A204.1 (cell line): Measurements from ENCODE around the gene MTA2.
A peak's percentile ranks its signal among the peaks of the same experiment; 100 is the strongest.

ENCODE experiments used
- FAIRE-seq: peaks from 2 replicates; lab custom pipeline; 2012; peaks lifted over from hg19 to GRCh38; lab: Jason Lieb, UNC

The MTA2 gene

GRCh38 chr11:62612366-62613290, 11.0 kb upstream of the MTA2 start, which contains the start of the genes EML3 and ROM1:
TSS of gene EML3 (minus strand) at chr11:62612775. CDS start at chr11:62612457, 318 bp downstream.
TSS of gene ROM1 (plus strand) at chr11:62613257. CDS start at chr11:62613282, 25 bp downstream.
- FAIRE-seq, result no peak

GRCh38 chr11:62611705-62612365, 10.2 kb upstream of the MTA2 start:
- no peak for FAIRE-seq

DNA sequence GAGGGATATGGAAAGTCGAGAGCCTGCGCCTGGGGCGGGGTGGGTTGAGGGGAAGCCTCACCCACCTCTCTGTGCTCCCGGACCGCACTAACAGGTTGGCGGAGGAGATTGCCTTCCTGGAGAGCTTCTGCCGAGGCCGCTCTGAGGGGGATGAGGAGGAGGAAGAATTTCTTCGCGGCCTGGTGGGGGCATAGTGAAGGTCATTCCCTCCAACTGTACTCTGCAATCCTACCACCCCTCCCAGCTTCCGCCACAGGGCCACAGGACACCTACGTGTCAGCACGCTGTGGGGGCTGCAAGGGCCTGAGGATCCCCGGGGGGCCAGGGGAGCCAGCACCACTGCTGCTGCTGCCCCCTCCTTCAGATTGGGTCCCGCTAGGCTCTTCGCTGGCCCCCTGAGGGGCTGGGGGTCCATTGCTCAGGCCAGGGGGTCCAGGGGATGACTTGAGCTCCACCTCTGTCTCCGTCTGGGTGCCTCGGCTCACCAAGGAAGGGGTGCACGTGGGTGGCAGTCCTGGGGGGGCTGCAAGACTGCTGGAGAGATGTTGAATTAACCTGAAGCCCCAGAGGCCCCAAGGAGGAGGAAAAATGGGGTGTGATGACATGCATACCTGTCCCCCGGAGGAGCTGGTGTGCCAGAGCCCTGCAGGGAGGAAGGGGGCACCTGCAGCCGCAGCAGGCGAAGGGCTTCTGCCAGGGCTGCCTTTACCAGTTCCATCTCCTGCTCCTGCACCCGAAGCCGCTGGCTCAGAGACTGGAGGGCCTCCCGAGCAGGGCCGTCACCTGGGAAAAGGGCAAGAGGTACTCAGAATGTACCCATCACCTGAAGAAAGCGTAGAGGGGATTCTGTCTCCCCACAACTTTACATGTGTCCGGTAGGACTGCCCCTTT, 9.4 kb upstream of the MTA2 start:
- FAIRE-seq, result no peak

DNA sequence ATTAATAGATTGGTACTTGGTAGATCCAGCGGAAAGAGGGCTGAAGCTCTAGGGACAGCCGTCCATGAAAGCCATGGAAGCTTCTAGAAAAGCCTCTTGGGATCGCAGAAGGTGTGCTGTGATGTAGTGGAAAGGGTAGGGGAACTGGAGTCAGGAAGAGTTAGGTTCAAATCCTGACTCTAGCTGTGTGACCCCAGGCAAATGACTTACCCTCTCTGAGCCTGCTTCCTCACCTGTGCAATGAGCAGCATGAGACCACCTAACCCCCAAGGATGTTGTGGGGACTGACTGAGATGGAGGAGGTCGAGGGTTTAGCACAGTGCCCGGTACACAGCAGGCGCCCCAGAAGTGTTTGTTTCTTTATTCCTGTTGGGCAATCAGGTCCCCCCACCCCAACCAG, 8.7 kb upstream of the MTA2 start:
- FAIRE-seq, result no peak

GRCh38 chr11:62608776-62609175, 7.1 kb upstream of the MTA2 start:
- FAIRE-seq, result no peak

- no peak for FAIRE-seq
These were observed 6.0 kb upstream of the MTA2 start for GRCh38 chr11:62607714-62608113.

DNA sequence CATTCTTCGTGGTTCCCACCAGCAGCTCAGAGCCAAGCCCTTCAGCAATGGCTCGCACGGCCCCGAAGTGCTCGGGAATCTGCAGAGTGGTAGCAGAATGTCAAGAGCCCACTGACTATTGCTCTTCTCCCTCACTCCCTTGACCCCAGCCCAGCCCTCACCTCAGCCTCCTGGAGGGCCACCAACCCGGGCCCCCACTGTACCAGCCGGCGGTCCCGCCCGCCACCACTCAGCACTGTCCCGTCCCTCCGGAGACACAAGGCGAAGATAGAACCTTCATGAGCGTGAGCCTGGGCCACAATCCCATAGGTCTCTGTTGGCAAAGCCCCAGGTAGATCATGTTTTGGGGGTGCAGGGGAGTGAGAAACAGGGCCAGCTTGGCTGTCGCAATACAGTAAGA, 4.2 kb upstream of the MTA2 start:
- no peak for FAIRE-seq

DNA sequence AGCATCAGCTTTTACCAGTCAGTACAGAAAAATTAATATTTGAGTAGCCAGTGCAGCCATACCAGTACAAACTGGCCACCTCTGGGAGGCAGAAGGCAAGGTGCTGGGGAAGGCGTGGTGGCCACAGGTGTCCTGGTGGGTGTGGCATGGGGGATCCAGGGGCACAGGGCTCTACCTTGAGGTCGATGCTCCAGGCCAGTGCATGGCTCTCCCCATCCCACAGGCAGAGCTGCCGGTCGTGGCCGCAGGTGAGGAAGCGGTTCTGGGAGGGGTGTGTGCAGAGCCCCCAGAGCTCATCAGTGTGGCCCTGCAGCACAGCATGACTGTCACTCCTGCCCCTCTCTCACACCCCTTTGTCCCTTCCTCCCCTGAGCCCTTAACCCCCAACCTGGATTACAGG, 3.8 kb upstream of the MTA2 start:
- FAIRE-seq, result no peak

DNA sequence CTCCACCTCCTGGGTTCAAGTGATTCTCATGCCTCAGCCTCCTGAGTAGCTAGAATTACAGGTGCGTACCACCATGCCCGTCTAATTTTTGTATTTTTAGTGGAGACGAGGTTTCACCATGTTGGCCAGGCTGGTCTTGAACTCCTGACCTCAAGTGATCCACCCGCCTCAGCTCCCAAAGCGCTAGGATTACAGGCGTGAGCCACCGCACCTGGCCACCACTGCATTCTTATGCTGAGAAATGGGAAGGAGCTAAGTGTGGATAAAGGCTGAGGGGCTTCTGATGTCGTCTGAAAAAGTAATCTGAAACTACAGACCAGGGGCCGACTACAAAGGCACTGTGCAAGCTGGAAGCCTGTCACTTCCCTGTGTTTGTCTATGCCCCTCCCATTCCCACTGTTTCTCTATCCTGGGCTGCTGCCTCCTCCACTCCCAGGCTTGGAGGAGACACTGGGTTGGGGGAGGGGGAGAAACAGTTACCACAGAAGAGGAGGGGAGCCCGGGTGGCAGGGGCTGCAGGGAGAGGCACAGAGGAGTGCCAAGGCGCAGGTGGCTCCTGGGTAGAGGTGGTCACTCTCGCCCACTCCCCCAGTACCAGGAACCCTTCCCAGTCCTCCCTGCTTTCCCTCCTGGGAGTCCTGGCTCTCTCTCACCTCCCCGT, 2.9 kb upstream of the MTA2 start:
- FAIRE-seq, result no peak

DNA sequence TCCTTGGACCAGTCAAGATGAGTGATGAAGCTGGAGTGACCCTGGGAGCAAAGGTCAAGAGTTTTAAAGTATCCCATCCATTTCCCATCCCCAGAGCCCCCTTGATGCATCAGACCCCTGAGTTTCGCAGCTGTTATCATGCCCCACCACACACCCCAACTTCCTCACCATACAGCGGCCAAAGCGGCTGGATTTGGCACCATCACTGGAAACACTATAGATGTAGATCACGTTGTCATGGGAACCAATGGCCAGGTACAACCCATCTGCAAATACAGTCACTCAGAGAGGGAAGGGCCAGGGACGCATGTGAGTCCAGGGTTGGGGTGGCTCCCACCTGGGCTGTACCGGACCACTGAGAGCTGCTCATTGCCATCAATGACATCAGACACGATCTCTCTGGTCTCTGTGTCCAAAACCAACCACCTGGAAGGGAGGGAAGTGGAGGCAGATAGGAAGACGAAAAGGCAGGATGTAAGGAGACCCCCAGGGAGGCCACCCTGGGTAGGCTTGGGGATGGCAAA, 2.2 kb upstream of the MTA2 start:
- no peak for FAIRE-seq

- FAIRE-seq, result no peak
These were observed 1.4 kb upstream of the MTA2 start for GRCh38 chr11:62603072-62603408.

DNA sequence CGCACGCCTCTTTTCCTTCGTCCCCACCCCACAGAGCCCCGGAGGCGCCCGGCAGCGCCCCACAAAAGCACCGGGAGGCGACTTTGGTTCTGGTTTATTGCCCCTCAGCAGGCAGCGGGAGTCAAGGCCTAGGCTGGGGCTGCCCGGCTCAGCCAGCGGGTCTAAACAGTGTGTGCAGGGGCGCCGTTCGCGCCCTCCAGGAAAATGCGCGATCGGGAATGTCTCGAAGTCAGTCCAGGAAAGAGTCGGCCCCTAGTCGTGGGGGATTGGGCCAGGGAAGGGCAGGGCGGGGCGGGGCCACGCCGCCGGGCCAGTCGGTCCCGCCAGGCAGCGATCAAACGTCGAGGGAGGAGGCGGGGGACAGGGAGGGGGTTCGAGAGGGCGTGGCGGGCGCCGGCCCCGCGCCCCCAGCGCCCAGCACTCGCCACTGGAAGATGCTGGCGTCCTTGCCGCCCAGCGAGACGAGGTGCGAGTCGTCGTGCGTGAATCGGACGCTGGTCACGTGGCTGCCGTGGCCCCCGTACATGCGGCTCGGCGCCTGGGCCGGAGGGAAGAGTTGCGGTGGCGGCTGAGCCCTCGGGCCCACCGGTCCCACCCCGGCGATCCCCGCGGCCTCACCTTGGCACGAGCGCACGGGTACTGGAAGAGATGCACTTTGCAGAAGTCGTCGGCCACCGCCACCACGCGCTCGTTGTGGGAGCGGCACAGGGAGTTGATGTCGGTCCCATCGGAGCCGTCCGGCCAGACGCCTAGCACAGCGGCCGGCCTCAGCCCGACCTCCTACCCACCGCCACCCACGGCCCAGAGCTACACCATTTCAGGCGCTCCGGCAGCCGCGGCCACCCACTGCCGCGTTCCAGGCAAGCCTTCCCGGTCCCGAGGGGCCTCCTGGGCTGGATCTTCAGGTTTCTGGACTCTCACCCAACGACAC, 741 bp upstream of the MTA2 start:
- FAIRE-seq, result no peak

DNA sequence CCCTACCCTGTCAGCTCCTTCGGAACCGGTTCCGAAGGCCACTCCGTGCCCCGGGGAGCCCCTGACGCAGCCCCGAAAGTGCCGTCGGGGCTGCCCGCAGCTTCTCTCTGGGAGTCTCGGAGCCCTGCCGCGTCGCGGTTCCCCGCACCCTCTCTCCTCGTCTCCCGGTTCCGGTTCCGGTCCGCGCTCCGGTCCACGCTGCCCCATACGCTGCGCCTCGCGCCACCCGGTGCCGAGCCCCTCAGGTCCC, 618 bp downstream of the MTA2 start:
- FAIRE-seq, result no peak

DNA sequence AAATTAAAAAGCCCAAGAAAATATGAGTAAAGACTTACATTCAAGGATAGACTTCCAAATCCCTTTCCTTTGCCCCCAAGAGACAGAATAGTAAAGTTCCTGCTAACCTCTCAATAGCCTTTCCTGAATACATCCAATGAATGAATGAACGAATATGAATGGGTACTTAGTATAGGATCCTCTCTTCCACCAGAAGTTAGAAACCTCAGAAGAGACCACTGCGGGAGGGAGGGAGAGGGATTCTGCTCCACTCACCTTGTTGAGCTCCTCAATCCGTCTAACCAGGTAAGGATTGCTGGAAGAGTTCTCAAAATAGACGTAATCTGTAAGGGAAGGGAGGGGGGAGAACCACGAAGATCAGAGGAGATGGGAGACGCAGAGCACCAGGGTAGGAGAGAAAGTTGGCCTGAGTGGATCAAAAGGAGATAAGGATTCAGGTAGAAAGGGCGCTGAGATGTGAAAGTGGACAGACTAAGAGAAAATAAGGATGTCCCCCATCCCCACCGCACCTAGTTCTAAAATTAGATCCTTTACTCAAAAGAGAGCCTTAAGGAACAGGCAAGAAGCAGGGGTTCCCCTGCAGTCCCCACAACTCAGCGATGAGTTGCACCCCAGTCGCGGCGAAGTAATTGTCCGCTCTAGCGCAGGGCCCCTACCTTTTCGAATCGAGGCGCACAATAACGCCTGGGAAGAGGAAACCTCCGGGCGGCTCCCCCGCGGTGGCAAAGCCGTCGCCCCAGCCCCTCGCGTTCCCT, 1.1 kb downstream of the MTA2 start:
- FAIRE-seq, result no peak

DNA sequence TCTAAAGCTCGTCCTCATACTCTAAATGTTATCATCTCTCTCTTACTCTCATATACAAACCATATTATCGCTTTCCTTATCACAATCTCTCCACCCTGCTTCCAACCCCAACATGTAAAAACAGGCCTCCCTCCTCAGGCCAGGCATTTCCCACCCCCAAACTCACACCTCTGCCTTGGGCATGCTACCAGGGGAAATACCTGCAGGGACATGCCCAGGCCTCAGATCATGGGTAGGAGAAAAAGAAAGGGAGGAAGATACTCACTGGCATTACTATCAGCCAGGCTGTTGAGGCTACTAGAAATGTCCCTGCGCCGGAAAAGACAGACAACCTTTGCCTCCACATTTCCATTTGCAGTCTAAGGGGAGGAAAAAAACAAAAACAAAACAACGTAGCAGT, 1.8 kb downstream of the MTA2 start:
- no peak for FAIRE-seq

DNA sequence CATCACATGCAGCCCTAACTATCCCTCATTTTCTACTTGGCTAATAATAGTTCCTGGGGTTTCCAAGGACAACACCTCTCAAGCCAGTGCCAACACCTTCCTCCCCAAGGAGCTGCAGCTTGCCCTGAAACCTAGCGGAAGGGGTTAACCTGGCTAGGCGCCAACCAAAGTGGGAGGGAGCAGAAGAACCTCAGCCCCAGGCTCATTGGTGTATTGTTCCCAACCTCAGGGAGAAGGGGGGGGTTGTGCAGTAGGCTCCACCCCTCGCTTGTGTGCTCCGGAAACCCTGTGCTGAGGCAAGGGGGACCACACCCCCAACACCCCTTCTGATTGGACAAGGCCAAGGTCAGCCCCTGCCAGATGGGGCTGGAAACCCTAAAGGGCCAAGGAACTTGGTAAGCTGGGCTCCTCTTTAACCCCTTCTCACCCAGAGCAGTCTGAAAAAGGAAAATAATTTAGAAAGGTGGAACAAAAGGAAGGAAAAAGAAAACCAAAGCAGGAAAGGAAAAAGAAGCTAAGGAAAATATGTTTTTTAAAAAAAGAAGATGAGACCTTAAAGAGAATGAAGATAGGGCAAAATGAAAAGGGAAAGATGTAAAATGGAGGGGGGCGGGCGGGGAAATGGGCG, 2.5 kb downstream of the MTA2 start:
- FAIRE-seq, result peak; percentile 98

DNA sequence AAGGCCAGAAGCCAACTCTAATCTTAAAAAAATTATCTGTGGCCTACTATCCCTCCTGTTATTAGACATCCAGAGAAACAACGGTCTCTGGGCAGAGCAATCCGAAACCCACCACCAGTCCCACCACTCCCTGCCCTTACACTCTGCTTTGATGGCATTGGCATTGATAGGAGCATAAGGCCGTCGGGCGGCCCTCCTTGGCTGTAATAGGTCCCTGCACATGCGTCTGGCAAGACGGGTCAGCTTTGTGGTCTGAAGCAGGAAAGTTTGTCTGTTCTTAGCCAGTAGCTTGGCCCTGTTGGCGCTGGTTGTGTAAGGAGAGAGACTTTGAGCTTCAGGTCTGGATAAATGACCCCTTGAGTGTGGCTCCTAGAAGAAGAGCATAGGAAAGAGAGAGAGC, 6.5 kb downstream of the MTA2 start:
- no peak for FAIRE-seq

- FAIRE-seq, result no peak
These were observed 8.1 kb downstream of the MTA2 start for GRCh38 chr11:62593434-62594044.

DNA sequence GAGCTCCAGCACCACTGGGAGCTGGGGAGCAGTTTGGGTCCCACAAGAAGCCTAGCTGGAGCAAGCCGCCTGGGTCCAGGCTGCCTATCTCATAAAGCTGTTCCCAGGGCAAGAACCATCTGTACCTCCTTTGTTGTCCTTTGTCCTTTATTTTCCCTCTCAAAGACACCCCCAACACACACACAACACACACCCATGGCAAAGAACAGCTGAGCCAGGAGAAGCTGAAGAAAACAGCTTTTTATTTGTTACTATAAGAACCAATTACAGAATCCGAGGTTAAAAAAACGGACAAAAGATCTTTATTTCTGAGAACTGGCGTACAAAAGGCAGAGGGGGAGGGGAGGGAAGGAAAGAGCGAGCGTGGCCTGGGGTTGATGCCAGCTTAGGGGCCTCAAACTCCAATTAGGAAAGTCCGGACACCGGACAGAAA, 8.7 kb downstream of the MTA2 start:
- no peak for FAIRE-seq
